Tibial nerve (tissue), 4 donors: ENCODE measurements around the gene COL9A2.

Experiments
- EP300 ChIP-seq, 2 donors: sonication (generic); formaldehyde crosslinking; IDR thresholded peaks; one replicate each; pipeline ENCODE4 v1.6.1; 2017; ENCODE audit warnings: antibody characterized with exemption in 2 of 2, mild to moderate bottlenecking in 1 of 2
- POLR2A ChIP-seq, 2 donors: fragments of 450-650 bp; IDR thresholded peaks; one replicate each; pipeline ENCODE4 v1.6.1; 2017; ENCODE audit warnings: antibody characterized with exemption in 2 of 2, mild to moderate bottlenecking in 2 of 2, moderate library complexity in 2 of 2
- TF ChIP-seq, protein P1 (sequence below), 5 experiments: fragments of 200-600 bp in 3 of 5; fragments of 450-650 bp in 2 of 5; sonication (generic) in 3 of 5; IDR thresholded peaks; one replicate each; pipeline ENCODE4 v1.5.1; 2016 to 2019; ENCODE audit warnings: antibody characterized with exemption in 5 of 5, mild to moderate bottlenecking in 3 of 5, moderate library complexity in 2 of 5

GRCh38 chr1:40362199-40362598 lies 45.1 kb upstream of the COL9A2 start:
- TF ChIP-seq, protein P1, sequence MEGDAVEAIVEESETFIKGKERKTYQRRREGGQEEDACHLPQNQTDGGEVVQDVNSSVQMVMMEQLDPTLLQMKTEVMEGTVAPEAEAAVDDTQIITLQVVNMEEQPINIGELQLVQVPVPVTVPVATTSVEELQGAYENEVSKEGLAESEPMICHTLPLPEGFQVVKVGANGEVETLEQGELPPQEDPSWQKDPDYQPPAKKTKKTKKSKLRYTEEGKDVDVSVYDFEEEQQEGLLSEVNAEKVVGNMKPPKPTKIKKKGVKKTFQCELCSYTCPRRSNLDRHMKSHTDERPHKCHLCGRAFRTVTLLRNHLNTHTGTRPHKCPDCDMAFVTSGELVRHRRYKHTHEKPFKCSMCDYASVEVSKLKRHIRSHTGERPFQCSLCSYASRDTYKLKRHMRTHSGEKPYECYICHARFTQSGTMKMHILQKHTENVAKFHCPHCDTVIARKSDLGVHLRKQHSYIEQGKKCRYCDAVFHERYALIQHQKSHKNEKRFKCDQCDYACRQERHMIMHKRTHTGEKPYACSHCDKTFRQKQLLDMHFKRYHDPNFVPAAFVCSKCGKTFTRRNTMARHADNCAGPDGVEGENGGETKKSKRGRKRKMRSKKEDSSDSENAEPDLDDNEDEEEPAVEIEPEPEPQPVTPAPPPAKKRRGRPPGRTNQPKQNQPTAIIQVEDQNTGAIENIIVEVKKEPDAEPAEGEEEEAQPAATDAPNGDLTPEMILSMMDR (IDR thresholded peaks at IDR 0.05): no peak
- TF ChIP-seq POLR2A (IDR thresholded peaks at IDR 0.05) (no peak), EP300 (IDR thresholded peaks at IDR 0.05) (no peak)
